Measurements from ENCODE around the gene KLF5. TPM values are rescaled to one million over a fixed set of nuclear protein-coding genes. Genes with fewer than 3 reads are reported as not detected.

Gene KLF5
- 1 to 10 TPM; 4.7 to 5.3 TPM for total RNA-seq
- 1 to 10 TPM in 1 of 3 donors, under 1 TPM in 2; 0.44 to 1.1 (median 0.61) TPM for polyA plus RNA-seq
- 0.76 to 18.5 (median 3.4) reads per million in 6 experiments for total RNA-seq

DNA sequence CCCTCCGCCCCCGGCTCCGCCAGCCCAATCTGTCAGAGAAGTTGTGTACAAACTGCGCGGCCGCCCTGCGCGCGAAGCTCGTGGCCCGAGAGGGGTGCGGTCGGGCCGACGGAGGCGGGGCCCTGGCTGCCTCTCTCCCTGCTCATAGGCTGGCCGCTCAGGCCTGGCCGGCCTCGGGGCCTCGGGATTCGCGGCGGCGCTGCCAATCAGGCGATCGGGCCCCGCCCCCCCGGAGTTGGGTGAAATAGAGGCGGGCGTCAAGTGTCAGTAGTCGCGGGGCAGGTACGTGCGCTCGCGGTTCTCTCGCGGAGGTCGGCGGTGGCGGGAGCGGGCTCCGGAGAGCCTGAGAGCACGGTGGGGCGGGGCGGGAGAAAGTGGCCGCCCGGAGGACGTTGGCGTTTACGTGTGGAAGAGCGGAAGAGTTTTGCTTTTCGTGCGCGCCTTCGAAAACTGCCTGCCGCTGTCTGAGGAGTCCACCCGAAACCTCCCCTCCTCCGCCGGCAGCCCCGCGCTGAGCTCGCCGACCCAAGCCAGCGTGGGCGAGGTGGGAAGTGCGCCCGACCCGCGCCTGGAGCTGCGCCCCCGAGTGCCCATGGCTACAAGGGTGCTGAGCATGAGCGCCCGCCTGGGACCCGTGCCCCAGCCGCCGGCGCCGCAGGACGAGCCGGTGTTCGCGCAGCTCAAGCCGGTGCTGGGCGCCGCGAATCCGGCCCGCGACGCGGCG, at the start of gene KLF5:
Gene KLF5, plus strand, starts transcription at position 270 of the 724 bp plus-strand sequence. Its CDS starts 323 bp downstream, at position 593.
- H3K27me3 Mint-ChIP-seq: peaks cover 17 to 44% (median 25%) of the 10 kb centered on the region in 5 donors
- peak within 1 kb of the TSS; percentile 85 to 96 (median 92) for H3K4me3 Mint-ChIP-seq
- H3K27ac Mint-ChIP-seq: peak within 1 kb of the TSS; percentile 60 to 92 (median 78)
- peaks cover 8 to 21% (median 20%) of the 10 kb centered on the region in 4 donors for H3K4me1 Mint-ChIP-seq
- H3K36me3 Mint-ChIP-seq: no peaks in the 10 kb centered on the region
- H3K9me3 Mint-ChIP-seq: no peaks in the 10 kb centered on the region
- peak; percentile 93 to 94 for ATAC-seq
- DNase-seq: peak; percentile 88 to 96 (median 91)
- POLR2A ChIA-PET: interaction anchor here (0.5 to 1.7 kb wide), 8 partner anchors 72 to 1173 kb away, joined by 3 to 7 read pairs (median 3); no protein-coding TSS in a partner anchor

DNA sequence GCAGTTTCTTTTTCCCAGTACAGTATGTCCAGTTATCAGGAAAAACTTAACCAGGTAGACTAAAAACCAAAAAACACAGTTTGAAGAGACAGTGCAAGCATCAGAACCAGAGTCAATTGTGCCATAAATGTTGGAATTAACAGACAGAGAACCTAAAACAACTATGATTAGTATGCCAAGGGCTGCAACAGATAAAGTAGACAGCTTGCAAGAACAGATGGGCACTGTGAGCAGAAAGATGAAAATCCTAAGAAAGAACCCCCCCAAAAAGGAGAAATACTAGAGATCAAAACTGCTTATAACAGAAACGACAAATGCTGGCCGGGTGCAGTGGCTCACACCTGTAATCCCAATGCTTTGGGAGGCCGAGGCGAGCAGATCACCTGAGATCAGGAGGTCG, 47.1 kb upstream of the KLF5 start:
- ATAC-seq (no peak), DNase-seq (no peak)
- H3K9me3 Mint-ChIP-seq: no peaks in the 10 kb centered on the region
- H3K27me3 Mint-ChIP-seq: no peaks in the 10 kb centered on the region
- POLR2A ChIA-PET: no interaction called here
- H3K4me3 Mint-ChIP-seq: no peak overlapping the region
- peaks cover 0 to 65% (median 32%) of the 10 kb centered on the region in 3 donors for H3K36me3 Mint-ChIP-seq
- H3K4me1 Mint-ChIP-seq: no peaks in the 10 kb centered on the region
- H3K27ac Mint-ChIP-seq: peak overlapping the region in 1 of 10 donors; percentile 48

DNA sequence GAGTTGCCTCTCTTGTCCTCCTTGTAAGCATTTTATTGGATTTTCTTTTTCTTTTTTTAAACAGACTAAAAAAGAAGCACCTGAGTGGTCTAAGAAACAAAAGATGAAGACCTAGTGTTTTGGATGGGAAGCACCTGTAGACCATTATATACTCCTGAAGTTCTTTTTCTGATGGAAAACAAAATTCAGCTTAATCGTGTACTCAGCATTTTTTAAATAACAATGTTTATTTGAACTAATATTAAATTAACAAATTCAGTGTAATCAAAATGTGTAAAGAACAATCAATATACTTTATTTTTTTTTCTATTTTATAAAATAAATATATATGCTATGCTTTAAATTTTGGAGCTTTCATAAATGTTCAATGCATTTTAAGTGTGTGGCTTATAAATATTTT, 43.0 kb upstream of the KLF5 start:
- DNase-seq: no peak
- Mint-ChIP-seq H3K27me3 (no peaks in the 10 kb centered on the region), H3K4me1 (peaks cover 0 to 1% (median 0%) of the 10 kb centered on the region in 4 donors), H3K4me3 (no peak overlapping the region), H3K27ac (no peak overlapping the region), H3K36me3 (peaks cover 0 to 63% (median 38%) of the 10 kb centered on the region in 3 donors), H3K9me3 (no peaks in the 10 kb centered on the region)
- ATAC-seq: no peak
- POLR2A ChIA-PET: no interaction called here

DNA sequence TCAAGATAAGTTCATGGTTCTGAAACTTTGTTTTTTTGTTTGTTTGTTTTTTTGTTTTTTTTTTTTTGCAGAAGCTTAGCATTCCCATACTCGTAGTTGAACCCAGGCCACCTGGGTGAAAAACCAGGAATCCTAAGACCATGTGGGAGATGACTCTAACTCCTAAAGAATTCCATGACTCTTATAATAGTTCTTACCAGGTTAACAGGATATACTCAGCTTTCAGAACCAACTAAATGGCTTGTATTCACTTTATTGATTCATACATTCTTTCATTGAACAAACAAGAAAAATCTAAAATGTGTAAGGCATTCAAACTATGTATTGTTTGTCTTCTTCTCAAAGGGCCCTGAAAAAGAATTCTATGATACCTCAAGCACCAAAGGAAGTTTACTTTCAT, 40.5 kb upstream of the KLF5 start:
- H3K4me1 Mint-ChIP-seq: peaks cover 0 to 1% (median 0%) of the 10 kb centered on the region in 4 donors
- POLR2A ChIA-PET: no interaction called here

DNA sequence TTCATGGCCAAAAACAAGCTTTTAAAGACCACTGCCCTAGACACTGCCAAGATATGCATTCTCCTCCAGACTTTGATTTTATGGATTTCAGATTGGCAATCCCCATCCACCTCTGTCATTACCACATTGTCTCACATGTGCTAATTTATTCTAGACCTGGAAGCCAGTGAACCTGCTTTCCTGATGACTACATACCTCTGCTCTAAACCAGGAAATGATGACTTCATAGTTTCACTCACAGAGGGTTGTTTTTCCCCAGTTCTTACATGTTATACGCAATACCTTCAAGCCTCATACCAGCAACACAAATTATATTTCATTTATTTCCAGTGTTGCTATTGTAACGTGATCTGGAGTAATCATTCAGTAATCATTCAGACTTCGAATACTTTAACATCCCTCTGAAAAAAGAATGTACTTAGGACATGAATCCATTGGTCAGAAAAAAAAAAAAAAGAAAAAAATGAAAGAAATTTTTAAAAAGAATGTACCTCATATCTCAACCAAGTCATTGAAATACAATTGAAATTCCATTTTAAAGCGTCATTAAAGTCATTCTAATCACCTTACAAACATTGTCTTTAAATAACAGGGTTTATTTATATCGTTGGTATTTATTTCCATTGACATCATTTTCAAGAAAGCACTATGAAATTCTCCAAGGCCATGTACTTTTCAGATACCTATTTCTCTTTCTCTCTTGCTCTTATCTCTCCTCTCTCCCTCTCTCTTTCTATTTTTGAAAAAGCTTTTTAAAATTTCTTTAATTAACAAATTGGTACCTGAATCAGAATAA, 33.4 kb upstream of the KLF5 start:
- POLR2A ChIA-PET: no interaction called here
- Mint-ChIP-seq H3K36me3 (peaks cover 0 to 11% (median 4%) of the 10 kb centered on the region in 3 donors), H3K9me3 (no peaks in the 10 kb centered on the region), H3K27ac (peak overlapping the region in 1 of 10 donors; percentile 57), H3K27me3 (no peaks in the 10 kb centered on the region), H3K4me1 (no peaks in the 10 kb centered on the region), H3K4me3 (no peak overlapping the region)
- no peak for ATAC-seq
- DNase-seq: no peak

More for the DNA sequence above, 40.5 kb upstream of the KLF5 start:
- Mint-ChIP-seq H3K36me3 (peaks cover 0 to 50% (median 32%) of the 10 kb centered on the region in 3 donors), H3K27me3 (no peaks in the 10 kb centered on the region), H3K4me3 (no peak overlapping the region), H3K9me3 (no peaks in the 10 kb centered on the region), H3K27ac (peak overlapping the region in 3 of 10 donors; percentile 1 to 66 (median 65))
- DNase-seq (no peak), ATAC-seq (no peak)

DNA sequence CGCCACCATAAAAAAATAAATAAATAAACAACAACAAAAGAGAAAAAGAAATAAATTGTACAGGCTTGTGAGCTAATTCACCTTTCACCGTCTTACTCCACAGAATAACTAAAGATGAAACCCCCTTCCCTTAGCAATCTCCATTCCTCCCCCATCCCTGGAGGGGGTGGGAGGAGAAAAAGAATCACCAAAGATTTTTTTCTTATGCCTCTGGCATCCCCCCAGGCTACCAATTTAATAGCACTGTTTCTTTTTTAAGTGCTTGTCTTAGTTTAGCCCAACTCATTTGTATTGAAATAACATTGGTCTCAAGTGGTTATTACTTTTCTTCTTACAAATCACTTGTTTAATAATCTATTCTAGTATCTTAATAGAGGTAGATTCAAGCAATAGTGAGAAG, 23.9 kb upstream of the KLF5 start:
- Mint-ChIP-seq H3K27me3 (no peaks in the 10 kb centered on the region), H3K27ac (no peak overlapping the region), H3K4me1 (no peaks in the 10 kb centered on the region), H3K9me3 (no peaks in the 10 kb centered on the region), H3K4me3 (no peak overlapping the region), H3K36me3 (no peaks in the 10 kb centered on the region)
- POLR2A ChIA-PET: no interaction called here
- ATAC-seq: no peak
- DNase-seq: no peak

DNA sequence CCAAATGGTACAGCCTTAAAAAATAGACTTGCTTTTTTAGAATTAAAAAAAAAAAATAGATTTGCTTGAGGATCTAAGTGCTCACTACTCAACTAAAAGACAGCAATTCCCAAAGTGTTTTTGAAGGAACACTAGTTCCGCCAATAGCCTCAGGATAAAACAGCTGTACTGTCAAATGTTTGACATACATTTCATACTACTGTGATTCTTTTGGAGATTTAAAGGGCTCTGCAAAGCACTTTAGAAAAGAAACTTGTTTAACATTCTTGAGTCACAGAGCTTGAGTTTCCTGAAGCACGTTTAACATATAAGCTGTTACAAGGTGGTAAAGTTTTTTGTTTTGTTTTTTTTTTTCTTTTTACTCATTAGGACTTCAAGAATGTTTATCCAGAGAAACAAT, 23.1 kb upstream of the KLF5 start:
- POLR2A ChIA-PET: no interaction called here
- no peaks in the 10 kb centered on the region for H3K36me3 Mint-ChIP-seq
- DNase-seq: no peak
- H3K4me1 Mint-ChIP-seq: no peaks in the 10 kb centered on the region
- H3K4me3 Mint-ChIP-seq: no peak overlapping the region
- no peaks in the 10 kb centered on the region for H3K27me3 Mint-ChIP-seq
- ATAC-seq: no peak
- no peak overlapping the region for H3K27ac Mint-ChIP-seq
- no peaks in the 10 kb centered on the region for H3K9me3 Mint-ChIP-seq

DNA sequence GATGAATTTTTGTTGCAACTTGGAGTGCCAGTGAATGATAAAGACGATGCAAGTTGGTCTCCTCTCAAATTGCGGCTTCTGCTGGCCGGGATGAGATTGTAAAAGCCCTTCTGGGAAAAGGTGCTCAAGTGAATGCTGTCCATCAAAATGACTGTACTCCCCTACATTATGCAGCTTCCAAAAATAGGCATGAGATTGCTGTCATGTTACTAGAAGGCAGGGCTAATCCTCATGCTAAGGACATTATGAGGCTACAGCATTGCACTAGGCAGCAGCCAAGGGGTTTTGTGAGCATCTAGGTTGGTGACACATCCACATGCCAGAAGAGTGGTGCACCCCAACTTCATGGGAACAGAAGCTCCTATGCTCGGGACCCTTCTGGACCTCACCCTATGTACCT, 22.2 kb upstream of the KLF5 start:
- H3K36me3 Mint-ChIP-seq: no peaks in the 10 kb centered on the region
- no peak overlapping the region for H3K4me3 Mint-ChIP-seq
- no peaks in the 10 kb centered on the region for H3K4me1 Mint-ChIP-seq
- no peaks in the 10 kb centered on the region for H3K27me3 Mint-ChIP-seq
- DNase-seq (no peak), ATAC-seq (no peak)
- no peaks in the 10 kb centered on the region for H3K9me3 Mint-ChIP-seq
- POLR2A ChIA-PET: no interaction called here
- no peak overlapping the region for H3K27ac Mint-ChIP-seq

DNA sequence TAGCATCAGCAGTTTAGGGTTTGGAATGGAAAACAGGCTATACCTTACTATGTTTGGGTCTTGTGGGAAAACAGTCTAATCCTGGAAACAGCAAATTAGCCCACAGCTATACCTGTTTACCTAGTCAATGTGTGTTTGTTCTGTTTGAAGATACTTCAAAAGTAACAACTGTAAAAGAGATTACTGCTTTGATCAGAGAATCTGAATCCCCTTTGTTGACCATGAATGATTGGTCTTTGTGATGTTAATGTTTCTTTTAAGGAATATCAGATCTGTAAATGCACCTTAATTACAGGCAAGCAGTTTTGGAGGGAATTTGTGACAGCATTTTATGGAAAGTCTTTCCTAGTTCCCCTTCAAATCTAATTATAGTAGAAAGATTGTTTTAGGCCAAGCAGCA, 20.7 kb upstream of the KLF5 start:
- DNase-seq: no peak
- POLR2A ChIA-PET: no interaction called here
- no peaks in the 10 kb centered on the region for H3K27me3 Mint-ChIP-seq
- no peak for ATAC-seq
- no peaks in the 10 kb centered on the region for H3K9me3 Mint-ChIP-seq
- no peak overlapping the region for H3K27ac Mint-ChIP-seq
- no peaks in the 10 kb centered on the region for H3K36me3 Mint-ChIP-seq
- H3K4me3 Mint-ChIP-seq: no peak overlapping the region
- no peaks in the 10 kb centered on the region for H3K4me1 Mint-ChIP-seq

DNA sequence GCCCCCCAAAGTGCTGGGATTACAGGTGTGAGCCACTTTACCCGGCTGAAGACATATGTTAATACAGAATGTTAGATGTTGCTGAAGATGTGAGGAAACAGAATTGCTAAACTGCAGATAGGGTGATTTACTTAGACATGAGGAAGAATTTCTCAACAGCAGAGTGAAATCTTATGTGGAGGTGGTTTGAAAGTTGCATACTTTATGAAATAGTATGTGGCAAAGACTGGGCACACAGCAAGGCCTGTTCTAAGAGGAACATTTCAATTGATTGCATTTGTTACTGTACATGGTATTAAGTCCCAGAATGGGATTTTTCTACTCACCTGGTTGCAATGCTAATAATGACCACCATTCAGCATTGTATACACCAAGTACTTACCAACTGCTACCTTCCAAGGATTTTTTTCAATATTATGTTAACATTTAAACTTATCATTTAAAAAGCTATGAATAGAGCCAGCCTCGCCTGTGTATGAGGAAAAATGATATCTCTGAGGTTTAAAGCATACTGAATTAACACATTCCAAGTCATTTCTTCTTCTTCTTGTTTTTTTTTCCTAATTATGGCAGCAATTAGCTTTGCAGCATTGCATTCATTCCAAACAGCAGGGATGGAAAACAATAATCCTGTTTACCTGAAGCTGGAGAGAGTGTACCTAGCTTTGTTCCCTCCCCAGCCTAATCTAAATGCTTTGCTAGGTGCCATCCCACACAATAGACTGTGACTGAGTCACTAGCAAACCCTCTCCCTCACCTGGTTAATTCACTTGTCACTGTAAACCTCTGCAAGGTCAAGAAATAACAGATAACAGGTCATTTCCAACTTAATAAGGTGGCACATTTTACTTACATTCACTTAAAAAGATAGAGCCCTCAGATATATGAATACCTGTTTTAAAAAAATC, 19.4 kb upstream of the KLF5 start:
- Mint-ChIP-seq H3K27ac (no peak overlapping the region), H3K4me1 (no peaks in the 10 kb centered on the region), H3K27me3 (no peaks in the 10 kb centered on the region), H3K9me3 (no peaks in the 10 kb centered on the region), H3K4me3 (no peak overlapping the region), H3K36me3 (no peaks in the 10 kb centered on the region)
- ATAC-seq (no peak), DNase-seq (no peak)
- POLR2A ChIA-PET: no interaction called here

DNA sequence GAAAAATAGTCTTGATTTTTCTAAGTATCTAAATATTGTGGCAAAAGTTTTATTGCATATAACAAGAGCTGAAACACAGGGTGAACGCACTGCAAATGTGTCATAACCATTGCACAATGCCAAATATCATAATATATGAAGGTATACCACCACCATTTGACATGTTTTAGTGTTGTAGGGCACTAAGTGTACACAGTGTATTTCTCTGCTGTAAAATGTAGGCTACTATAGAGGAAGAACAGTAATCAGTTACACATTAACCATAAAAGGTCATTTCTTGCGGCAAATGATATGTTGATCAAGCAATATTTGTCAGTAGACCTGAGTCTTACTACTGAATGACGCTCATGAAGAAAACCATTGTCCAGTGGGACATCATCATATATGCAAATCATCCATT, 18.3 kb upstream of the KLF5 start:
- DNase-seq: no peak
- ATAC-seq: no peak
- H3K4me1 Mint-ChIP-seq: no peaks in the 10 kb centered on the region

DNA sequence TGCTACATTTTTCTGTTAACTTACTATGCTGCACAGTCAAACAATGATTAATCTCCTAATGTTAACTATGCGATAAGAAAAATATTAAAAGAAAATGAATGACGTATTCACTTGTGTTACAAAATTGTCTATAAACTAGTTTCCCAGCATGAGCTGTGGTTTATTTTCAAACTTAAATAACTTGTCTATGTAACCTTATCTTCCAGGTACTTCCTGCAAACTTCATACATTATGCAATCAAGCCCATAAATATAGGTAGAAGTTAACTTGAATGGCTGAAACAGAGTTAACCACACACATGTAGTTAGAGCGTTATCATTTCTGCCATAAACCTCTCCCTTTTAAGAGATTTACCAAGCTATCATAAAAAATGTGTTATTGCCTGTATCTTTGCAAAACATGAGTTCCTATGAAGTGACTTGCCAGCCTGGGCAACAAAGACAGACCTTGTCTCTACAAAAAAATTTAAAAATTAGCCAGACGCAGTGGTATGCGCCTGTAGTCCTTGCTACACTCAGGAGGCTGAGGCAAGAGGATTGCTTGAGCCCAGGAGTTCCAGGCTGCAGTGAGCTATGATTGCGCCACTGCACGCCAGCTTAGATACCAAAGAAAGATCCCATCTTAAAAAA, 17.7 kb upstream of the KLF5 start:
- H3K4me1 Mint-ChIP-seq: no peaks in the 10 kb centered on the region
- H3K36me3 Mint-ChIP-seq: no peaks in the 10 kb centered on the region
- DNase-seq (no peak), ATAC-seq (no peak)
- no peaks in the 10 kb centered on the region for H3K27me3 Mint-ChIP-seq
- POLR2A ChIA-PET: no interaction called here
- H3K27ac Mint-ChIP-seq: no peak overlapping the region
- no peak overlapping the region for H3K4me3 Mint-ChIP-seq
- no peaks in the 10 kb centered on the region for H3K9me3 Mint-ChIP-seq

More for the DNA sequence above, 18.3 kb upstream of the KLF5 start:
- no peaks in the 10 kb centered on the region for H3K9me3 Mint-ChIP-seq
- H3K27ac Mint-ChIP-seq: no peak overlapping the region
- POLR2A ChIA-PET: no interaction called here
- H3K4me3 Mint-ChIP-seq: no peak overlapping the region
- no peaks in the 10 kb centered on the region for H3K27me3 Mint-ChIP-seq
- no peaks in the 10 kb centered on the region for H3K36me3 Mint-ChIP-seq
